ENCODE data around the gene EVC.
"Not testable (repeated sequence)": the region's sequence is repeated elsewhere in the genome, so short reads cannot be mapped to it uniquely, and the experiment has no call there.

Gene EVC

GRCh38 chr4:5708449-5709206, 2.4 kb upstream of the EVC start, which contains the start of gene EVC2:
TSS of gene EVC2 (minus strand) at chr4:5708559. CDS start at chr4:5708513, 46 bp downstream.
- DNase-seq (ENCODE audit: low read depth in 2 of 2, low spot score in 1 of 2) = no peak

- no peak for DNase-seq (ENCODE audit: low read depth in 2 of 2, low spot score in 1 of 2)
These were observed 1.8 kb upstream of the EVC start for GRCh38 chr4:5709207-5709575.

- no peak for DNase-seq (ENCODE audit: low read depth in 2 of 2, low spot score in 1 of 2)
These were observed 688 bp upstream of the EVC start for GRCh38 chr4:5710065-5710960.

- no peak for DNase-seq (ENCODE audit: low read depth in 2 of 2, low spot score in 1 of 2)
These were observed 631 bp downstream of the EVC start for GRCh38 chr4:5711479-5712184.

DNA sequence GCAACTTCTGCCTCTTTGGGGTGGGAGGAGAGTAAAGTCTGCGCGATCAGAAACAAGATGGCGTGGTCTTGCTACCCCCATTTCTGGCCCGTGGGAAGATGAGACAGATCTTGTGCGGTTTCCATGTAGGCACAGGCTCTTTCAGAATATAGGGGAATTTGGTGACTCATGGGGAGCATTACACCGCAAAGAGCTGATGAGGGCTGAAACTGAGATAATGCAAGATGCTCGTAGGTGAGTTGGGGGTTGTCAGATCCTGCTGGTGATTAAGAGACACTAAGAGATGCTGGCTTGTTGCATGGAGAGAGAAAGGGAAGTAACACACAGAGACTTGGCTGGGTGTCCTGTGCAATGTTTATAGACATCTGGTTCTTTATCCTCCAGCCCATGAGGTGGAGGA, 1.5 kb downstream of the EVC start:
- no peak for DNase-seq (ENCODE audit: low read depth in 2 of 2, low spot score in 1 of 2)

DNA sequence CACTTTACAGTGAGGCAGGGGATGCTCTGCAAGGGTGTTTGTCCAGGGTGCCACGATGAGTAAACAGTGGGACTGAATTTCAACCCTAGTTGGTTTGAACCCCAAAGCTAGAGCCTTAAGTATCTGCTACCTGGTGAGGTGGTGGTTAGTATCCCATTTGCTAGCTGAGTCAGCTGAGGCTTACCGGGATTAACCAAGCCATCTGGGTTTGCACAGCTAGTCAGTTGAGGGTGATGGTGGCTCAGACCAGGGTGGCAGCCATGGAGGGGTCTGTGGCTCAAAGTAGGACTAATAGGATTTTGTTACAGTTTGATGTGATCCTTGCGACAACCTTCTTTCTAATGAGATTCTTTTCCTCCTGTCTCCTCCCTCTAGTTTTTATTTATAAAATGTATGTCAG, 1.9 kb downstream of the EVC start:
- no peak for DNase-seq (ENCODE audit: low read depth in 2 of 2, low spot score in 1 of 2)

- DNase-seq (ENCODE audit: low read depth in 2 of 2, low spot score in 1 of 2) = no peak
These were observed 2.9 kb downstream of the EVC start for GRCh38 chr4:5713861-5714260.

GRCh38 chr4:5715357-5715756, 4.4 kb downstream of the EVC start:
- DNase-seq (ENCODE audit: low read depth in 2 of 2, low spot score in 1 of 2) = no peak

GRCh38 chr4:5716391-5716790, 5.4 kb downstream of the EVC start:
- DNase-seq (ENCODE audit: low read depth in 2 of 2, low spot score in 1 of 2) = no peak

GRCh38 chr4:5717449-5718158, 6.6 kb downstream of the EVC start:
- no peak for DNase-seq (ENCODE audit: low read depth in 2 of 2, low spot score in 1 of 2)

- DNase-seq (ENCODE audit: low read depth in 2 of 2, low spot score in 1 of 2) = no peak
These were observed 7.4 kb downstream of the EVC start for GRCh38 chr4:5718411-5718810.

GRCh38 chr4:5719350-5720055, 8.5 kb downstream of the EVC start:
- DNase-seq (ENCODE audit: low read depth in 2 of 2, low spot score in 1 of 2) = no peak

- DNase-seq (ENCODE audit: low read depth in 2 of 2, low spot score in 1 of 2) = no peak
These were observed 9.3 kb downstream of the EVC start for GRCh38 chr4:5720157-5720850.

DNA sequence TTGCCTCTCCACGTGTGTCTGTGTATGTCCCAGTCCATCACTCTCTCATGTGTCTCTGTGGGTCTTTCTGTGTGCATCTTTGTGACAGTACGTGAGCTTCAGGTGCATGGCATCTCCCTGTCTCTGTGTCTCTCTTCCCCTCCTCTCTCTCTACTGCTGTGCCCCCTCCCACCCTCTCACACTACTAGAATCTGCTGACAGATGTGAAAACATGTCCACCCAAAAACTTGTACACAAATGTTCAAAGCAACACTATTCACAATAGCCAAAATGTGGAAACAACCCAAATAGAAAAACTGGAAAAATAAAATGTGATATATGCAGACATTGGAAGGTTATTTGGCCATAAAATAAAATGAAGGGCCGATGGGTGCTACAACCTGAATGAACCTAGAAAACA, 10.0 kb downstream of the EVC start:
- DNase-seq (ENCODE audit: low read depth in 2 of 2, low spot score in 1 of 2) = no peak

GRCh38 chr4:5721923-5722322, 10.9 kb downstream of the EVC start:
- DNase-seq (ENCODE audit: low read depth in 2 of 2, low spot score in 1 of 2) = no peak

GRCh38 chr4:5722328-5722727, 11.3 kb downstream of the EVC start:
- no peak for DNase-seq (ENCODE audit: low read depth in 2 of 2, low spot score in 1 of 2)

GRCh38 chr4:5724377-5724776, 13.4 kb downstream of the EVC start:
- DNase-seq (ENCODE audit: low read depth in 2 of 2, low spot score in 1 of 2) = no peak

DNA sequence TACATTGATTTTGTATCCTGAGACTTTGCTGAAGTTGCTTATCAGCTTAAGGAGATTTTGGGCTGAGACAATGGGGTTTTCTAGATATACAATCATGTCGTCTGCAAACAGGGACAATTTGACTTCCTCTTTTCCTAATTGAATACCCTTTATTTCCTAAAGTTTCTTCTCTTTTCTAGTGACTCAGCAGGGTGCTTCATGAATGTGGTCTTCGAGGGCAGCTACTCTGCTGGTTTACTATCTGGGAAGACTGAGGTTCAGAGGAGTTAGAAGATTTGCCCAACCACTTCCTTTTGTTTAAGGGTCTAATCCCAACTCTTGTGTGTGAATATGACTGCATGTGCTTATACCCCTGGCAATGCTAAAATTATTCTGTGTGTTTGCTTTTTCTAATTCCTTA, 17.4 kb downstream of the EVC start:
- DNase-seq (ENCODE audit: low read depth in 2 of 2, low spot score in 1 of 2) = not testable (repeated sequence)

DNA sequence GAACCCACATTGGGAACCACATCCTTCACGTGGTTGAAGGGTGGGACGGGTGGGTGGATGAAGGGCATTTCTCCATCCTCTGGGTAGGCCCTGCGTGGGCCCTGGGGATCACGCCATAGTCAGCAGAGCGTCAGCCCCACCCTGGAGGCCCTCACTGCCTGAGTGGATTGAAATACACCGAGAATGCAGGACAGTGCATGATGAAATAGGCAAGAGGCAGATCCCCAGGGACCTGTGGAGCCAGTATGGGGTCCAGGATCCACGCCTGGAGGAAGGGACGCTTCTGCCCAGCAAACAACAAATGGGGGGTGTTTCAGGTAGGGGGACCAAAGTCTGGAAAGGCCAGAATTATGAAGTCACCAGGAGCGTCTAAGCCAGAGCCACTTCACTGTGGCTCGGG, 19.4 kb downstream of the EVC start:
- no peak for DNase-seq (ENCODE audit: low read depth in 2 of 2, low spot score in 1 of 2)
